GM18505 (cell line): Measurements from ENCODE around the gene FAM161B.

Source experiments
- ATAC-seq: cut with Tn5 transposase; IDR thresholded peaks from one replicate; pipeline ENCODE4 v1.9.1; 2021; ENCODE audit not compliant: unreplicated experiment
- POLR2A ChIP-seq: IDR thresholded peaks from 4 replicates; pipeline ENCODE4 v1.6.1; 2011; ENCODE audit warnings: borderline replicate concordance; ENCODE audit not compliant: insufficient read depth, insufficient read length; ENCODE audit errors: extremely low read depth

The FAM161B gene

DNA sequence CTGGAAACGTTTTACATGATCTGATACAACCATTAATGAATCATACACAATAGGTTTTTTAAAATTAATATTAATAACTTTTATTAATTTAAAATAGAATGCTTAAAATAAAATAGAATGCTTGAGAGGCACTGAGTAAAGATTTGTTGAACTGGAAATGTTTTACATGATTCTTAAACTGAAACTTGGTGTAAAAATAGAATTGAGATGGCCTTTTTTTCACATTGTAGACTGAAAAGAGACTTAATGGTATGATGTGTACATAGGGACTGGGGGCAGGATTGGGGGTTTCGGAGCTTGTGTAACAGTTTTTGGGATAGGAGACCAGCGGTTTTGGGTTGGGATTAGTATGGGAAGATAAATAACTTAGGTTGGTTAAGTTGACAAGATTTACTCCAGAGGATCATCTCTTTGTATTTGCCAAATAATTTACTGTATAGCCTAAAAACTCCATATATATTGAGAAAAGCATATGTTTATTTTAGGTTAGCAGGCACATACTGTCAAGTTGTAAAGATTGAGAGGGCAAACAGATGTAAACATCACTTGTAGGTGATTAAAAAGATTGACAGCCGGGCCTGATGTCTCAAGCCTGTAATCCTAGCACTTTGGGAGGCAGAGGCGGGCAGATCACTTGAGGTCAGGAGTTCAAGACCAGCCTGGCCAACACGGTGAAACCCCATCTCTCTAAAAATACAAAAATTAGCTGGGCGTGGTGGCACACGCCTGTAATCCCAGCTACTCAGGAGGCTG, 65.3 kb downstream of the FAM161B start:
- no peak for ATAC-seq
- no peak for TF ChIP-seq POLR2A
